ENCODE measurements around the gene IFT20. TPM values are rescaled to one million over a fixed set of nuclear protein-coding genes. Genes with fewer than 3 reads are reported as not detected.

IFT20 gene
- total RNA-seq, 6 donors from 2014 or later: 28.6 to 60.8 (median 44.3) TPM

GRCh38 chr17:28327709-28328108, 7.6 kb downstream of the IFT20 start:
- 69 to 92% methylated on average over 3 of the region's 3 CpGs for WGBS, 2 donors
- Histone ChIP-seq H3K36me3 (peaks cover 12 to 55% (median 37%) of the 10 kb centered on the region in 4 donors), H3K27ac (no peak overlapping the region), H3K27me3 (no peaks in the 10 kb centered on the region), H3K4me1 (peaks cover 0 to 15% (median 10%) of the 10 kb centered on the region in 4 donors), H3K9me3 (no peaks in the 10 kb centered on the region), H3K4me3 (no peak overlapping the region)
- no peak for ATAC-seq (ENCODE audit: low FRiP score in 2 of 2)
- no peak for DNase-seq
- TF ChIP-seq POLR2A (IDR thresholded peaks at IDR 0.05) (no peak), EP300 (IDR thresholded peaks at IDR 0.05) (no peak), CTCF (IDR thresholded peaks at IDR 0.05) (no peak), POLR2AphosphoS5 (IDR thresholded peaks at IDR 0.05) (no peak)

- no peak for ATAC-seq (ENCODE audit: low FRiP score in 2 of 2)
- 93 to 96% methylated on average over 9 of the region's 9 CpGs for WGBS, 2 donors
- H3K9me3 ChIP-seq: no peaks in the 10 kb centered on the region
- no peak for TF ChIP-seq POLR2A (IDR thresholded peaks at IDR 0.05)
- no peak for TF ChIP-seq POLR2AphosphoS5 (IDR thresholded peaks at IDR 0.05)
- TF ChIP-seq EP300 (IDR thresholded peaks at IDR 0.05): no peak
- TF ChIP-seq CTCF (IDR thresholded peaks at IDR 0.05): no peak
- H3K4me3 ChIP-seq: no peak overlapping the region
- peaks cover 12 to 53% (median 37%) of the 10 kb centered on the region in 4 donors for H3K36me3 ChIP-seq
- H3K4me1 ChIP-seq: peaks cover 0 to 15% (median 10%) of the 10 kb centered on the region in 4 donors
- DNase-seq: no peak
- H3K27me3 ChIP-seq: no peaks in the 10 kb centered on the region
- no peak overlapping the region for H3K27ac ChIP-seq
These were observed 8.2 kb downstream of the IFT20 start for GRCh38 chr17:28327031-28327607.

GRCh38 chr17:28326114-28326513, 9.2 kb downstream of the IFT20 start:
- no peak overlapping the region for H3K4me3 ChIP-seq
- H3K27ac ChIP-seq: no peak overlapping the region
- H3K36me3 ChIP-seq: peaks cover 12 to 43% (median 29%) of the 10 kb centered on the region in 4 donors
- DNase-seq (no peak), ATAC-seq (ENCODE audit: low FRiP score in 2 of 2) (no peak)
- no peak for TF ChIP-seq POLR2A (IDR thresholded peaks at IDR 0.05)
- no peak for TF ChIP-seq EP300 (IDR thresholded peaks at IDR 0.05)
- no peak for TF ChIP-seq POLR2AphosphoS5 (IDR thresholded peaks at IDR 0.05)
- TF ChIP-seq CTCF (IDR thresholded peaks at IDR 0.05): no peak
- 81 to 84% methylated on average over 7 of the region's 7 CpGs for WGBS, 2 donors
- peaks cover 0 to 15% (median 10%) of the 10 kb centered on the region in 4 donors for H3K4me1 ChIP-seq
- no peaks in the 10 kb centered on the region for H3K9me3 ChIP-seq
- H3K27me3 ChIP-seq: no peaks in the 10 kb centered on the region

GRCh38 chr17:28325211-28325610, 10.1 kb downstream of the IFT20 start:
- Histone ChIP-seq H3K4me1 (peaks cover 0 to 17% (median 11%) of the 10 kb centered on the region in 4 donors), H3K36me3 (peaks cover 12 to 34% (median 23%) of the 10 kb centered on the region in 4 donors), H3K27me3 (no peaks in the 10 kb centered on the region), H3K9me3 (no peaks in the 10 kb centered on the region), H3K27ac (peak overlapping the region in 1 of 4 donors; percentile 25), H3K4me3 (no peak overlapping the region)
- no peak for TF ChIP-seq POLR2AphosphoS5 (IDR thresholded peaks at IDR 0.05)
- no peak for TF ChIP-seq POLR2A (IDR thresholded peaks at IDR 0.05)
- TF ChIP-seq EP300 (IDR thresholded peaks at IDR 0.05): no peak
- no peak for TF ChIP-seq CTCF (IDR thresholded peaks at IDR 0.05)
- 70 to 71% methylated on average over 5 of the region's 5 CpGs for WGBS, 2 donors
- DNase-seq: no peak
- ATAC-seq (ENCODE audit: low FRiP score in 2 of 2): no peak

GRCh38 chr17:28324781-28325180, 10.5 kb downstream of the IFT20 start:
- Histone ChIP-seq H3K36me3 (peaks cover 12 to 30% (median 21%) of the 10 kb centered on the region in 4 donors), H3K4me3 (no peak overlapping the region), H3K4me1 (peaks cover 0 to 22% (median 15%) of the 10 kb centered on the region in 4 donors), H3K27me3 (no peaks in the 10 kb centered on the region), H3K9me3 (no peaks in the 10 kb centered on the region), H3K27ac (peak overlapping the region in 1 of 4 donors; percentile 25)
- 63 to 69% methylated on average over 3 of the region's 3 CpGs for WGBS, 2 donors
- ATAC-seq (ENCODE audit: low FRiP score in 2 of 2) (no peak), DNase-seq (no peak)
- TF ChIP-seq EP300 (IDR thresholded peaks at IDR 0.05) (no peak), POLR2AphosphoS5 (IDR thresholded peaks at IDR 0.05) (no peak), CTCF (IDR thresholded peaks at IDR 0.05) (no peak), POLR2A (IDR thresholded peaks at IDR 0.05) (no peak)
